Natural killer cell (primary cell): Measurements from ENCODE around the gene CDH13. TPM values are rescaled to one million over a fixed set of nuclear protein-coding genes. Genes with fewer than 3 reads are reported as not detected.

ENCODE experiments used
- ATAC-seq, 3 donors: fragments of 150-1000 bp in 2 of 3; fragments of 200-7000 bp in 1 of 3; cut with Tn5 transposase; 1 replicate in 1 of 3; 2 replicates in 2 of 3; pipeline ENCODE4 v1.10.0; 2021; ENCODE audit warnings: mild to moderate bottlenecking in 2 of 3, moderate library complexity in 2 of 3
- DNase-seq, 2 donors: peaks; one replicate each; pipeline versions ENCODE4 v3.0.0 to v3.0.0-alpha.2; 2013 to 2021; ENCODE audit warnings: mixed read lengths in 1 of 2
- H3K27ac ChIP-seq: one replicate; pipeline ENCODE4 v1.5.1; 2013; ENCODE audit warnings: mild to moderate bottlenecking, low read length
- H3K27me3 ChIP-seq: one replicate; pipeline ENCODE4 v1.6.1; 2013; ENCODE audit warnings: low read length; ENCODE audit not compliant: control insufficient read depth, insufficient read depth
- H3K36me3 ChIP-seq: one replicate; pipeline ENCODE4 v1.6.1; 2013; ENCODE audit warnings: low read length; ENCODE audit not compliant: control insufficient read depth, insufficient read depth
- H3K4me1 ChIP-seq: one replicate; pipeline ENCODE4 v1.6.1; 2013; ENCODE audit warnings: low read length; ENCODE audit not compliant: control insufficient read depth, insufficient read depth
- H3K4me3 ChIP-seq: one replicate; pipeline ENCODE4 v1.5.1; 2013; ENCODE audit warnings: low read length
- H3K9me3 ChIP-seq: one replicate; pipeline ENCODE4 v1.6.1; 2013; ENCODE audit warnings: low read length; ENCODE audit not compliant: control insufficient read depth, insufficient read depth
- H3K27ac Mint-ChIP-seq, 2 donors: one replicate each; pipeline ENCODE4 v1.8.0; 2022; ENCODE audit warnings: mild to moderate bottlenecking in 2 of 2, mixed read lengths in 2 of 2, moderate library complexity in 1 of 2
- H3K27me3 Mint-ChIP-seq, 2 donors: one replicate each; pipeline ENCODE4 v1.8.0; 2022; ENCODE audit warnings: low read depth in 2 of 2, mixed read lengths in 2 of 2
- H3K36me3 Mint-ChIP-seq: one replicate; pipeline ENCODE4 v1.8.0; 2022; ENCODE audit warnings: mixed read lengths
- H3K4me1 Mint-ChIP-seq, 2 donors: one replicate each; pipeline ENCODE4 v1.8.0; 2022; ENCODE audit warnings: mixed read lengths in 2 of 2
- H3K4me3 Mint-ChIP-seq: one replicate; pipeline ENCODE4 v1.8.0; 2022; ENCODE audit warnings: mild to moderate bottlenecking, moderate library complexity, mixed read lengths
- H3K9me3 Mint-ChIP-seq, 2 donors: one replicate each; pipeline ENCODE4 v1.8.0; 2022; ENCODE audit warnings: mixed read lengths in 2 of 2
- CTCF ChIP-seq: fragments of 200-600 bp; IDR thresholded peaks from one replicate; pipeline ENCODE4 v1.8.0; 2022; ENCODE audit warnings: antibody characterized with exemption
- WGBS: methylation state at CpG from one replicate; pipeline ENCODE4 v1.1.7; 2013; ENCODE audit warnings: missing lambda C conversion rate; ENCODE audit not compliant: insufficient coverage; 5-methylcytosine and 5-hydroxymethylcytosine counted together
- intact Hi-C: fragments of 100-400 bp; cut with micrococcal nuclease; formaldehyde crosslinking; loops from one replicate; pipeline ENCODE4 v1.14.2; 2022
- total RNA-seq, 4 donors: library from RNA; stranded (reverse); fragments of 120-200 nt in 1 of 4; gene quantifications; one replicate each; pipeline versions ENCODE4 v1.2.3 to v1.2.4, GENCODE V29; 2013 to 2022

CDH13 gene
- total RNA-seq, 3 donors from 2014 or later (not counting 1 experiment from before 2014, with no cell fraction given), result not detected

- H3K27ac Mint-ChIP-seq, result no peak overlapping the region
- DNase-seq (no peak), ATAC-seq (no peak)
- Histone ChIP-seq H3K27ac (no peak overlapping the region), H3K36me3 (no peaks in the 10 kb centered on the region), H3K4me1 (peaks cover 4% of the 10 kb centered on the region), H3K4me3 (no peak overlapping the region), H3K27me3 (no peaks in the 10 kb centered on the region), H3K9me3 (no peaks in the 10 kb centered on the region)
- H3K36me3 Mint-ChIP-seq, result no peaks in the 10 kb centered on the region
- peaks cover 3 to 7% of the 10 kb centered on the region in 2 donors for H3K27me3 Mint-ChIP-seq
- intact Hi-C loops, result no loop called here
- no peak overlapping the region for H3K4me3 Mint-ChIP-seq
- TF ChIP-seq CTCF, result no peak
- WGBS, result 85% methylated on average over 2 of the region's 2 CpGs
- peaks cover 0 to 2% of the 10 kb centered on the region in 2 donors for H3K9me3 Mint-ChIP-seq
- peaks cover 0 to 16% of the 10 kb centered on the region in 2 donors for H3K4me1 Mint-ChIP-seq
Observed at GRCh38 chr16:82820855-82821254, 194.1 kb downstream of the CDH13 start.

GRCh38 chr16:82824408-82824807, 197.6 kb downstream of the CDH13 start:
- ATAC-seq (no peak), DNase-seq (no peak)
- Histone ChIP-seq H3K27ac (no peak overlapping the region), H3K9me3 (no peaks in the 10 kb centered on the region), H3K36me3 (no peaks in the 10 kb centered on the region), H3K4me1 (peaks cover 11% of the 10 kb centered on the region), H3K27me3 (no peaks in the 10 kb centered on the region), H3K4me3 (no peak overlapping the region)
- Mint-ChIP-seq H3K27ac (no peak overlapping the region), H3K4me1 (peaks cover 20 to 36% of the 10 kb centered on the region in 2 donors), H3K27me3 (peaks cover 3 to 6% of the 10 kb centered on the region in 2 donors), H3K9me3 (peaks cover 0 to 2% of the 10 kb centered on the region in 2 donors), H3K4me3 (no peak overlapping the region), H3K36me3 (no peaks in the 10 kb centered on the region)
- WGBS, result 85% methylated on average over 4 of the region's 5 CpGs
- no peak for TF ChIP-seq CTCF
- intact Hi-C loops, result no loop called here

- Histone ChIP-seq H3K4me1 (peaks cover 11% of the 10 kb centered on the region), H3K27ac (no peak overlapping the region), H3K27me3 (no peaks in the 10 kb centered on the region), H3K36me3 (no peaks in the 10 kb centered on the region), H3K9me3 (no peaks in the 10 kb centered on the region), H3K4me3 (no peak overlapping the region)
- DNase-seq, result no peak
- no peak for TF ChIP-seq CTCF
- Mint-ChIP-seq H3K27ac (no peak overlapping the region), H3K4me3 (no peak overlapping the region), H3K9me3 (peaks cover 0 to 2% of the 10 kb centered on the region in 2 donors), H3K36me3 (no peaks in the 10 kb centered on the region), H3K4me1 (peaks cover 28 to 37% of the 10 kb centered on the region in 2 donors), H3K27me3 (no peaks in the 10 kb centered on the region)
- 87% methylated on average over 3 of the region's 6 CpGs for WGBS
- ATAC-seq, result no peak
- intact Hi-C loops, result no loop called here
Observed at GRCh38 chr16:82829301-82829700, 202.5 kb downstream of the CDH13 start.

- intact Hi-C loops, result no loop called here
- Mint-ChIP-seq H3K27me3 (no peaks in the 10 kb centered on the region), H3K9me3 (no peaks in the 10 kb centered on the region), H3K4me3 (no peak overlapping the region), H3K27ac (no peak overlapping the region), H3K4me1 (peaks cover 40 to 43% of the 10 kb centered on the region in 2 donors), H3K36me3 (no peaks in the 10 kb centered on the region)
- ATAC-seq (no peak), DNase-seq (no peak)
- Histone ChIP-seq H3K36me3 (no peaks in the 10 kb centered on the region), H3K27ac (no peak overlapping the region), H3K4me1 (peaks cover 10% of the 10 kb centered on the region), H3K27me3 (no peaks in the 10 kb centered on the region), H3K4me3 (no peak overlapping the region), H3K9me3 (no peaks in the 10 kb centered on the region)
- TF ChIP-seq CTCF, result no peak
- 86% methylated on average over 7 of the region's 7 CpGs for WGBS
Observed at GRCh38 chr16:82830944-82831343, 204.2 kb downstream of the CDH13 start.
